Measurements from ENCODE around the gene EFNA5.

EFNA5 gene

GRCh38 chr5:107570805-107571531, 99.8 kb downstream of the EFNA5 start:
- DNase-seq = peak in 1 of 14 donors; percentile 0

- no peak for DNase-seq
These were observed 100.6 kb downstream of the EFNA5 start for GRCh38 chr5:107570181-107570580.

GRCh38 chr5:107567901-107568671, 102.7 kb downstream of the EFNA5 start:
- DNase-seq = no peak

GRCh38 chr5:107566986-107567385, 103.8 kb downstream of the EFNA5 start:
- no peak for DNase-seq

GRCh38 chr5:107565791-107566767, 104.7 kb downstream of the EFNA5 start:
- no peak for DNase-seq

GRCh38 chr5:107564931-107565372, 105.8 kb downstream of the EFNA5 start:
- DNase-seq = no peak

GRCh38 chr5:107563959-107564544, 106.7 kb downstream of the EFNA5 start:
- DNase-seq = no peak

- DNase-seq = no peak
These were observed 110.4 kb downstream of the EFNA5 start for GRCh38 chr5:107560377-107560776.

- no peak for DNase-seq
These were observed 111.8 kb downstream of the EFNA5 start for GRCh38 chr5:107558823-107559375.

GRCh38 chr5:107557051-107557658, 113.6 kb downstream of the EFNA5 start:
- DNase-seq = no peak

- no peak for DNase-seq
These were observed 114.2 kb downstream of the EFNA5 start for GRCh38 chr5:107556575-107556974.

GRCh38 chr5:107555425-107556090, 115.2 kb downstream of the EFNA5 start:
- DNase-seq = no peak

GRCh38 chr5:107554776-107555424, 115.8 kb downstream of the EFNA5 start:
- DNase-seq = no peak

- no peak for DNase-seq
These were observed 117.6 kb downstream of the EFNA5 start for GRCh38 chr5:107553117-107553555.

- no peak for DNase-seq
These were observed 119.6 kb downstream of the EFNA5 start for GRCh38 chr5:107551088-107551487.

GRCh38 chr5:107549567-107549966, 121.2 kb downstream of the EFNA5 start:
- DNase-seq = no peak

- DNase-seq = no peak
These were observed 122.3 kb downstream of the EFNA5 start for GRCh38 chr5:107548477-107548876.

GRCh38 chr5:107546719-107547118, 124.0 kb downstream of the EFNA5 start:
- DNase-seq = no peak

- no peak for DNase-seq
These were observed 125.3 kb downstream of the EFNA5 start for GRCh38 chr5:107545486-107545885.

GRCh38 chr5:107544967-107545366, 125.8 kb downstream of the EFNA5 start:
- no peak for DNase-seq
